ENCODE results near the gene ABCD4.

DNA sequence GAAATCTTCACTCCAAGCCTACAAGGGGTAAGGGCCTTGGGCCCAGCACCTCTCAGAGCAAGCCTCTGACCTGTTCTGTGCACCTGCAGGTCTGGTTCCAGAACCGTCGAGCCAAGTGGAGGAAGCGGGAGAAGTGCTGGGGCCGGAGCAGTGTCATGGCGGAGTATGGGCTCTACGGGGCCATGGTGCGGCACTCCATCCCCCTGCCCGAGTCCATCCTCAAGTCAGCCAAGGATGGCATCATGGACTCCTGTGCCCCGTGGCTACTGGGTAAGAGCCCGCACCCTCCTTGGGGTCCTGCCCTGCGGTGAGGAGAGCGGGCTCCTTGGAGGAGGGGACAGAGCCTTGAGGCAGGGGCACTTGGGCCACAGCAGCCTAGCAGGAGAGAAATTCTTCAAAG is 43.2 kb downstream of the ABCD4 start:
- no peak for TF ChIP-seq POLR2A (IDR thresholded peaks at IDR 0.05)
- TF ChIP-seq, protein P1, sequence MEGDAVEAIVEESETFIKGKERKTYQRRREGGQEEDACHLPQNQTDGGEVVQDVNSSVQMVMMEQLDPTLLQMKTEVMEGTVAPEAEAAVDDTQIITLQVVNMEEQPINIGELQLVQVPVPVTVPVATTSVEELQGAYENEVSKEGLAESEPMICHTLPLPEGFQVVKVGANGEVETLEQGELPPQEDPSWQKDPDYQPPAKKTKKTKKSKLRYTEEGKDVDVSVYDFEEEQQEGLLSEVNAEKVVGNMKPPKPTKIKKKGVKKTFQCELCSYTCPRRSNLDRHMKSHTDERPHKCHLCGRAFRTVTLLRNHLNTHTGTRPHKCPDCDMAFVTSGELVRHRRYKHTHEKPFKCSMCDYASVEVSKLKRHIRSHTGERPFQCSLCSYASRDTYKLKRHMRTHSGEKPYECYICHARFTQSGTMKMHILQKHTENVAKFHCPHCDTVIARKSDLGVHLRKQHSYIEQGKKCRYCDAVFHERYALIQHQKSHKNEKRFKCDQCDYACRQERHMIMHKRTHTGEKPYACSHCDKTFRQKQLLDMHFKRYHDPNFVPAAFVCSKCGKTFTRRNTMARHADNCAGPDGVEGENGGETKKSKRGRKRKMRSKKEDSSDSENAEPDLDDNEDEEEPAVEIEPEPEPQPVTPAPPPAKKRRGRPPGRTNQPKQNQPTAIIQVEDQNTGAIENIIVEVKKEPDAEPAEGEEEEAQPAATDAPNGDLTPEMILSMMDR (IDR thresholded peaks at IDR 0.05), result no peak
